GM18498 (cell line): ENCODE results near the gene MC4R.
A peak's percentile ranks its signal among the peaks of the same experiment; 100 is the strongest.
"Not testable (repeated sequence)": the region's sequence is repeated elsewhere in the genome, so short reads cannot be mapped to it uniquely, and the experiment has no call there.

ENCODE experiments used
- ATAC-seq: cut with Tn5 transposase; IDR thresholded peaks from one replicate; pipeline ENCODE4 v1.9.1; 2021; ENCODE audit warnings: mild to moderate bottlenecking, moderate library complexity; ENCODE audit not compliant: unreplicated experiment

The MC4R gene

GRCh38 chr18:60372596-60372995 is at the start of gene MC4R:
Gene MC4R (minus strand): TSS chr18:60372775. CDS start chr18:60372349, 426 bp downstream.
- peak; percentile 56 for ATAC-seq

- not testable (repeated sequence) for ATAC-seq
Measured at GRCh38 chr18:60422306-60422705, 49.7 kb upstream of the MC4R start.

DNA sequence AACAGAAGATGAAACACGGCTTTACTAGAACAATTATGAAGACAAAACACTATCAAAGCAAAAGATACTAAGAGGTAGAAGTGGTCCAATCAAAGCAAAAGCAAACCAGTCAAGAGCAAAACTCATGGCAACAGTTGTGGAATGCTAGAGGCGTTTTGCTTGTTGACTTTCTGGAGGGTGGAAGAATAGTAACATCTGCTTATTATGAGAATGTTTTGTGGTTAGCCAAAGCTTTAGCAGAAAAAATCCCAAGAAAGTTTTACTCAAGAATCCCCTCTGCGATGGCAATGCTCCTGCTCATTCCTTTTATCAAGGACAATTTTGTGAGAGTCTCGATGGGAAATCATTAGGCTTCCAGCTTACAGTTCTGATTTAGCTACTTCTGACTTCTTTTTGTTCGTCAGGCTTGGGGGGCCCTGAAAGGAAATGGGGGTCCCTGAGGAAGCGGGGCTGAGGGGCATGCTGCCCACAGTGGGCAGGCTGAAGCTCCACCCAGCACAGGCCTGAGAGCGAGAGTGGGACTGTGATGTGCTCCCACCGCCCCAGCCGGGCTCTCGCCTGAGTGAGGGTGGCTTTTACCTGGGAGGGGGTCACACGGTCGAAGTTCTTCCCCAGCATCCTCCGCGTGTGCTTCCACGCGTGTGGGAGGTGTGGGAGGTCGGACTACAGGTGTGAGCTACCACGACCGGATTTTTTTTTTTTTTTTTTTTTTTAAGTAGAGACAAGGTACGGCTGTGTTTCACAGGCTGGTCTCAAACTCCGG is 49.0 kb upstream of the MC4R start:
- ATAC-seq, result no peak

GRCh38 chr18:60417946-60418345 is 45.4 kb upstream of the MC4R start:
- no peak for ATAC-seq

DNA sequence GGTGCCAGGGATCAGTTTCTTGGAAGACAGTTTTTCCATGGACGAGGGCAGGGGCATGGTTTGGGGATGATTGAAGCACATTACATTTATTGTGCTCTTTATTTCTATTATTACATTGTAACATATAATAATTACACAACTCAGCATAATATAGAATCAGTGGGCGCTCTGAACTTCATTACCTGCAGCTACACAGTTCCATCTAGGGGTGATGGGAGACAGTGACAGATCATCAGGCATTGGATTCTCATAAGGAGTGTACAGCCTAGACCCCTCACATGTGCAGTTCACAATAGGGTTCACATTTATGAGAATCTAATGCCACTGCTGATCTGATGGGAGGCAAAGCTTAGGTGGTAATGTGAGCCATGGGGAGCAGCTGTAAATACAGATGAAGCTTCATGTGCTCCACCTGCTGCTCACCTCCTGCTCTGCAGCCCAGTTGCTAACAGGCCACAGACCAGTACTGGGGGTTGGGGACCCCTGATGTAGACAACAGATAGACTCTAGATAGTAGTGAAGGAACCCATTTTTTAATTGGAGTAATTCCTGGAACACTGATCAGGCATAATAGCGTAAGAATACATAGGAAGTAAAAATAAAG is 41.5 kb upstream of the MC4R start:
- peak; percentile 83 for ATAC-seq

DNA sequence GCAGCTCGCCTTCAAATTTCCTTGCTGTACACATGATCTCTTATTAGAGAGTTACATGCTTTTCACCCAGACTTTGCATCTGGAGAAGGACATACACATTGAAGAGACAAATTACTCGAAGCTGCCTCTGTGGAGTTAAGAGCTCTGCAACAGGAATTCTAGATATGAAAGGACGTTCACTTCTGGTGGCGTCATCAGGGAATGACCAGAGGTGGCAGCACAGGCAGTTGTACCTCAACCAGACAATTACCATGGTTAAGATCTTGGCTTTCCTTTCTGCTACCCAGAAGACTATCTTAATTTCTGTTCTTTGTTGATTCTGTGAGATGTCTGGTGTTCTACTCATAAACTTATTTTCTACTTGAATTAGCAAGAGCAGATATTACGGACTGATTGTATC is 39.1 kb upstream of the MC4R start:
- no peak for ATAC-seq

DNA sequence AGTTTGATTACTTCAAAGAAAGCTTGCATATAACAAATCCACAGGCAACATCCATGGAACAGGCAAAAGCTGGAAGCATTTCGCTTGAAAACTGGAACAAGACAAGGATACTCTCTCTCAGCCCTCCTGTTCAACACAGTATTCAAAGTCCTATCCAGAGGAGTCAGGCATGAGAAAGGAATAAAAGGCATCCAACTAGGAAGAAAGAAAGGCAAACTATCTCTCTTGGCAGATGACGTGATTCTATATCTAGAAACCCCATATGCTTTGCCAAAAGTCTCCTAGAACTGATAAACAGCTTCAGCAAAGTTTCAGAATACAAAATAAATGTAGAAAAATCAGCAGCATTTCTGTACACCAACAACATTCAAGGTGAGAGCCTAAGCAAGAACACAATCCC is 34.1 kb upstream of the MC4R start:
- ATAC-seq, result no peak

GRCh38 chr18:60404486-60405085 is 32.0 kb upstream of the MC4R start:
- ATAC-seq, result no peak

GRCh38 chr18:60401346-60401745 is 28.8 kb upstream of the MC4R start:
- ATAC-seq, result no peak

DNA sequence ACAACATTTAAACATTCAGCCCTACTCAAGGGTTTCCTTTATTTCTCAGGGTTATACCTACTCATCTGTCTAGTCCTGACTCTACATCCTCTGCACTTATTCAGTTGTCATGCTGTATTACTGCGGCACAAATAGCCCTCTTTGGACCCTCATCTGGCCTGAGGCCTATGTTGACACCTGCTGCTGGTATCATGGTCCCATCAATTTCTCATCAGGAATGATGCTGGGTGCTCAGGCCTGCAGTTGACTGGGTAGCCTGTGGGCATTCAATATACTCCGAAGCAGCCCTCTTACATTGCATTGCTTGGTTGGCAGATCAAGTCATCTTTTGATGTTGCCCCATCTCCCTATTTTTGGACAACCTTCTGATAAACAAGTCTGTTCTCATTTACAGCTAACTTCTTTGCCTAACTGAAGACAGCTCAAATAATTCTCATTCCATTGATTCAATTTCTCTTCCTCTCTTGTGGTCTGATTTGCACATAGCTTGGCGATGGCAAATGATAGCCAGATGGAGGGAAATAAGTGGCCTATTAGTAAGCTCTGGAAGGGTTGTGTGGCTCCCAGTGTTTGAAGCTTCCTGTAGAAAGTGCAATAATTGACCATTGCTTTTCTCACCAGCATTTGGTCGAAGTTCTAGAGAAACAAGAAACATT is 19.1 kb upstream of the MC4R start:
- no peak for ATAC-seq

GRCh38 chr18:60389314-60389713 is 16.7 kb upstream of the MC4R start:
- ATAC-seq, result no peak

GRCh38 chr18:60385693-60386092 is 13.1 kb upstream of the MC4R start:
- no peak for ATAC-seq

DNA sequence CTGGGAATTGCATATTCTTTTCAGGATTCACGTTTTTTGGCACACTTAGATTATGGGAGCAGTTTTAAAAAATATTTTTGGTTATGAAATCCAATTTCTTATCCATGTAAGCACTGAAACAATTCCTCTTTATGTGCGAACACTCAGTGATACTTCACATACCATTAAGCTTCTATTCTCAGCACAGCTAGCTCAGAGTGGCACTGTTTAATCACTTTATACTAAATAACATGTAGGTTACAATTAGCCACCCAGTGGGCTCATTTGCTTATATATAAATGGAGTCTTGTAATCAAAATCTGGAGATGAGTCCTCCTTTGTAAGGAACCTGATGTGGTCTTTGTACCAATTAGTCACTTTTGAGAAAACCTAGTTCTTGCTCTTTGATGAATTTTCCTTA is 11.3 kb upstream of the MC4R start:
- no peak for ATAC-seq

DNA sequence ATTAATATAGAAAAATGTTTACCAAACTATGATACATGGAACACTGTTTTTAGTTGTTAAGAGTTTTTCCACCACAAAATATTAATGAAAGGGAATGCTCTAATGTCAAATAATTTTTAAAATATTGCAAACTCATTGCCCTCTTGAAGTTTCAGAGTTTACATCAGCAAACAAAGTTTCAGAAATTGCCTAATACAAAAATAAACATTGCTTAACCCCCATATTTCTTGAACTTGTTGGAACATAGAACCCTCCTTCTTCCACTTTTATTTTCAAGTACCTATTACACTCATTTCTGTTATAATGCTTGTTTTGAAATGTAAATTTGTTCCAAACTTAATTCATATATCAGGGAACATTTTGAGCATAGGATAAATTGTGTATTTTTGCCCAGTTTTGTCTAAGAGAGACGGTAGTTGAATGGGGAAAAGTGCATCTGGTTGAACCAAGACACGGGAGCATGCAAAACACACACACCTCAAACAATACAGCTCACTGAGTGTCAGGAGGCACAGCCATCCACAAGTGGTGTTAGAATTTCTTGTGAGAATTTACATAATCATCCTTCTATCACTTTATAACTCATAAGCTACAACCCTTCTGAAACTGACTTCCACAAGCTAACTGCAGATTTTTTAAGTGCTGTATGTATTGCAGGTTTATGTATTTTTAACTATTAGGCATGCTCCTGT is 5.3 kb upstream of the MC4R start:
- ATAC-seq, result no peak

- ATAC-seq, result peak; percentile 21
Measured at GRCh38 chr18:60372132-60372531, 443 bp downstream of the MC4R start.

GRCh38 chr18:60358516-60358915 is 14.1 kb downstream of the MC4R start:
- ATAC-seq, result no peak

DNA sequence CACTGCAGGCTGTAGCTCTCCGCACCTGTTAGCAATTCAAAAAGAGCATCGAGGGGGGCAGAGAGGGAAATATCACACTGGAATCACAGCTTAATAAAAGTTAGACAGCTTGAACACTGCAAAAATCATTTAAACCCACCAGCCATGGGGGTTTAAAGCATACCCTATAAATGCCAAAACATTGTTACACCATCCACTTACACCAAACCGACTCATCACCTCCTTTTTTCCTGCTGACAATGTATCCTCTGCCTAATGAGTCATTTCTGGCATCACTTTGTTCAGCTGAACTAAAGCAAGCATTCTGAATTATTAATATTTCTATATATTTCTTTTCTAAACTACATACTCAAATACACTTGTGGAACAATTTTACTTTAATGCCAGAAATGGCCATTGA is 21.6 kb downstream of the MC4R start:
- no peak for ATAC-seq

DNA sequence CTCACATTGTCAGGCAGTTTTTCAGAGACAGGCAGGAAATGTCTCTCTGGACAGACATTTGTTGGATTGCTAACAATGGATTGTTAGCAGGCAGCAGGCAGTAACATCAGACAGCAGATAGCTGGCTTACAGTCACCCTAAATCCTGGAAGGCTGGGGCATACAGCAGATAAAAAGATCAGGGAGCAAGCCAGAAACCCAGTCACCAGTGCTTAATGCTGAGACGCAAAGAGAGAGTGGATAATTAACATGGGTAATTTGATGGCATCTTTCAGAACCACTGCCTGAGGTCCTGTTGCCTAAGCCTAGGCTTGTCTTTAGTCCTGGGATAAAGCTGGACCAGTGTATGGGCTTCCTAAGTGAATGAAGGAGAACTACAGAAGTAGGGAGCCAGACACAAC is 22.4 kb downstream of the MC4R start:
- no peak for ATAC-seq

GRCh38 chr18:60347526-60348045 is 25.0 kb downstream of the MC4R start:
- no peak for ATAC-seq

- no peak for ATAC-seq
Measured at GRCh38 chr18:60339018-60339417, 33.6 kb downstream of the MC4R start.

GRCh38 chr18:60331890-60332289 is 40.7 kb downstream of the MC4R start:
- ATAC-seq, result no peak
